ENCODE results near the gene HOXD4.

HOXD4 gene

GRCh38 chr2:176151442-176152287, at the start of gene HOXD4:
Gene HOXD4 (plus strand): TSS chr2:176151550. CDS start chr2:176151634, 84 bp downstream.
- DNase-seq = no peak

DNA sequence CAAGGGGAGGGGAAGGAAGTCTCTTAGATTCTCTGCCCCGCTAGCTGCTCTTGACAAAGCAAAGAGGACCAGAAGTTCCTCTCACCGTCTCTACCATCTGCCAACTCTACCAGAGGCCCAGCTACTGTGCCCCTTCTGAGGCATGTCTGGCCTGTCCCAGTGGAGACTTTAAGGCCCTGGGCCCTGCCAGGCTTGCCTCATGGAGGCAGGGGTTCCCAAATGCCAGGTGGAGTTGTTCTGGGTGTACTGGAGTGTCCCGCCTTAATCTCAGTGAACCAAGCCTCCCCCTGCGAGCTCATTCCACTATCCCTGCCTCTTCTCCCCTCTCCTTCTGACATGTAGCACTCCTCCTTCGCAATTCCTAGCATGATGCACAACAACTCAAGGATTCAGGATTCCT, 49.5 kb upstream of the HOXD4 start:
- no peak for DNase-seq

GRCh38 chr2:176102309-176102866, 49.0 kb upstream of the HOXD4 start:
- DNase-seq = no peak

DNA sequence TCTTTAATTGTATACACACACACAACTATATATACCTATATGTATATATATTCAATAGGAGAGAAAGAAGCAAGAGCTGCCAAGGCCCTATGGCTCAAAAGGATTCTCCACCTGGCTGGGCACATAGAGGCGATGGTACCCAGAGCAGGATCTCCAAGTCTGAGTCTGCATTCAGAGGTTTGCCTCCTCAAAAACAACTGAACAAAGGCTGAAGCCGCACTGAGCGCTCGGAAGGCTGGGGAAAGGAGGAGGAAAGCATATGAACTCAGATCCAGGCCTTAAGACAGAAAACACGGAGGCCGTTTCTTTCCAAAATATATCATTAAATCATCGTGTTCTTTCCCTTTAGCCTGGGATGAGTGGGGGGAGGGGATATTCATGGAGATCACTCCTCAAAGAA, 48.2 kb upstream of the HOXD4 start:
- no peak for DNase-seq

- no peak for DNase-seq
Measured at GRCh38 chr2:176103742-176104315, 47.5 kb upstream of the HOXD4 start.

- no peak for DNase-seq
Measured at GRCh38 chr2:176104316-176105077, 46.9 kb upstream of the HOXD4 start.

DNA sequence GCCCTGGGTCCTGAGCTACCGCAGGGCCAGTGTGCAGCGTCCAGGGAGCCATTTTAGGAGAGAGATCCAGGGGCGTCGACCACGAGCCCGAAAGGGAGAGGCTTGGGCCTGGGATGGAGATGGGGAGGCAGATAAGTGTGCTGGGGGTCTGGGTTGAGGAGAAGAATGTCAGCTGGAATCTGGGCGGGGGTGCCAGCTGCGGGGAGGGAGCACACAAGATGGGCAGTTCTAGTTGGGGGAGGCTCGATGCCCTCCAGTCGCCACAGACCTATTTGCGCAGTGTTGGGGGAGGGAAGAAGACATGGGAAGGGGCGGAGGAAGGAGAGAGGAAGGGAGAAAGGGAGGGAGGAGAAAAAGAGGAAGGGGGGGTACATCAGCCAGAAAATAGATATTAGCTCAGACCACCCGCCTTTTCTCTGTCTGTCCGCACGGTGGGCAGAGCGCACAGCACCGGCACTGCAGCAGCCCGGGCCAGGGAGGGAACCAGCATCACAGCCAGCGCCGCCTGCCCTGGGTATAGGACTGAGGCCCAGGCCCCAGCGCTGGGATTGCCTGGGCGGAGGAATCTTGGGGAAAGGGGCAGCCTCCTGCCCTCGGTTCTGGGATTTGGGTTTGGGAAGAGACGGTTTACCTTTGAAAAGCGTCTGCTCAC, 46.1 kb upstream of the HOXD4 start:
- DNase-seq = no peak

- no peak for DNase-seq
Measured at GRCh38 chr2:176105730-176106580, 45.4 kb upstream of the HOXD4 start.

DNA sequence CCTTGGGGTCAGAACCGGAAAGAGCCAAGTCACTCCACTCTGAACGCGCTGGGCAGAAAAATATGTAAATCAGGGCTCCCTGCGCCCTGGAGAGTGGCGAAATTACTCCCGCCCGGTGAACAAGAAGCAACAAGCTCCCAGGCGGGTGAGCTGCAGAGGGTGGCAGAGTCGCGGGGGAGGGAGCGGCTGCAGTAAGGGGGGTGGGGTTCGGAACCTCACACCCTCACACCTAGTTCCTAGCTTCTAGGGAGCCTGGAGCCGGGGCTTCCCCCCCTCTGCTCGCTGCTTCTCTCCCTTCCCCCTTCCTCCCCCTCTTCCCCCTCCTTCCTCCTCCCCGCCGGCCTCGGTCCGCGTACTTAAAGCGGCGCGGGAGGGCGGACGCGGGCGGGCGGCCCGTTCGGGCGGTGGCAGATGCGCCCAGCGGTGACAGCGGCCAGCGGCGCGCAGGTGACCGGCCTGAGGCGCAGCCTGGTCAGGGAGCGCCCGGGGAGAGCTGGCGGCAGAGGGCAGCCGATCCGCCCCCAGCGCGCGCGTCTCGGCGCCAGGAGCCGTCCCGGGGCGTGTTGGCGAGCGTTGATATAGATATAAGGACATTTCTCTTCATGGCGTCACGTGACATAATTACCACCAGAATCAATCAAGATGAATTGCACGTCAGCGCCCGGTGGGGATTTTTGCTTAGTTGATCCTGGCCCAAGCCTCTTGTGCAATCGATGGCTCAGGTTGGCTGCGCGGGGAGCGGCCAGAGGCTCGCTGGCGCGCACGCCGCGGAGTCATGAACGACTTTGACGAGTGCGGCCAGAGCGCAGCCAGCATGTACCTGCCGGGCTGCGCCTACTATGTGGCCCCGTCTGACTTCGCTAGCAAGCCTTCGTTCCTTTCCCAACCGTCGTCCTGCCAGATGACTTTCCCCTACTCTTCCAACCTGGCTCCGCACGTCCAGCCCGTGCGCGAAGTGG, 44.5 kb upstream of the HOXD4 start, which contains the start of gene HOXD11:
TSS of gene HOXD11 (plus strand) at position 700 of the 959 bp plus-strand sequence. CDS start at position 776, 76 bp downstream.
- DNase-seq = no peak

DNA sequence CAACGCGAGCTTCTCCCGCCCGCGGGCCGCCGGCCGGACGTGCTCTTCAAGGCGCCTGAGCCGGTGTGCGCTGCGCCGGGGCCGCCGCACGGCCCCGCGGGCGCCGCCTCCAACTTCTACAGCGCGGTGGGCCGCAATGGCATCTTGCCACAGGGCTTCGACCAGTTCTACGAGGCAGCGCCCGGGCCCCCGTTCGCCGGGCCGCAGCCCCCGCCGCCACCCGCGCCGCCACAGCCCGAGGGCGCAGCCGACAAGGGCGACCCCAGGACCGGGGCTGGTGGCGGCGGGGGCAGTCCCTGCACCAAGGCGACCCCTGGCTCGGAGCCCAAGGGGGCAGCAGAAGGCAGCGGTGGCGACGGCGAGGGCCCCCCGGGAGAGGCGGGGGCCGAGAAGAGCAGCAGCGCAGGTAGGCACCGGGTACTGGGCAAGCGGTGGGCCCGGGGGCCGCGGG, 43.6 kb upstream of the HOXD4 start:
- DNase-seq = no peak

- no peak for DNase-seq
Measured at GRCh38 chr2:176109192-176109901, 42.0 kb upstream of the HOXD4 start.

DNA sequence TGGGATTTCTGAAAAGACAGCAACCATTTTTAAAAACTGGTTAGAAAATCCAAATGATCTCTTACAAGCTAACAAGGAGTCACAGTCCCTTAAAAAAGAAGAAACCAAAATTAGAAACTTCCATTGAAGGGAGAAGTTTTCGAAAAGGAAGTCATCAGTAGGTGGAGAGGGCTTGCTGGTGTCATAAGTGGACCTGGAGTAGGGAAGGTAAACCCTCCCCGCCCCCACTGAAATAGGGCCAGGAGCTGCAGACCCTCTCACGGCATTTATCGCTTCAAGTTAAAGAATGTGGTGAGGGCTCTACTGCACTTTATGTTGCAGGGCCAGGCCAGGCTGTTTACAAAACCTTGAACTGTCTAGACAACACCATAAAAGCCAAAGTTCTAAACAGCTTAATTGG, 41.4 kb upstream of the HOXD4 start:
- DNase-seq = no peak

GRCh38 chr2:176110415-176111308, 40.7 kb upstream of the HOXD4 start:
- DNase-seq = no peak

DNA sequence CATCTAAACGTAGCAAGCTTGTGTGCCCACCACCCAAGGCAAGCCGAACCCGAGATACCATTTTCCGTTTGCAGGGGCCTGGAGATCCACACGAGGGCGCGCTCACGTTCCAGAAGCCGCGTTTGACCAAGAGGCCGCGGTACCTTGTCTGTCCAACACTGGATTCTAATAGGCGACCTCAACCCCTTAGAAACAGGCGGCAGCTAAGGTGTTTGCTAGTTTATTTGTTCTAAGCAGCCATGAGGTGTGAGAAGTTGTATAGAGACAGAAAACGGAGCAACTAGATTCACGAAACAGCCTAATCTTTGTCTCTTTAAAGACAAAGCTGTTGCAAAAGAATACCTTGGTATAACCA, 40.1 kb upstream of the HOXD4 start:
- DNase-seq = no peak

GRCh38 chr2:176111846-176112374, 39.4 kb upstream of the HOXD4 start:
- DNase-seq = no peak

DNA sequence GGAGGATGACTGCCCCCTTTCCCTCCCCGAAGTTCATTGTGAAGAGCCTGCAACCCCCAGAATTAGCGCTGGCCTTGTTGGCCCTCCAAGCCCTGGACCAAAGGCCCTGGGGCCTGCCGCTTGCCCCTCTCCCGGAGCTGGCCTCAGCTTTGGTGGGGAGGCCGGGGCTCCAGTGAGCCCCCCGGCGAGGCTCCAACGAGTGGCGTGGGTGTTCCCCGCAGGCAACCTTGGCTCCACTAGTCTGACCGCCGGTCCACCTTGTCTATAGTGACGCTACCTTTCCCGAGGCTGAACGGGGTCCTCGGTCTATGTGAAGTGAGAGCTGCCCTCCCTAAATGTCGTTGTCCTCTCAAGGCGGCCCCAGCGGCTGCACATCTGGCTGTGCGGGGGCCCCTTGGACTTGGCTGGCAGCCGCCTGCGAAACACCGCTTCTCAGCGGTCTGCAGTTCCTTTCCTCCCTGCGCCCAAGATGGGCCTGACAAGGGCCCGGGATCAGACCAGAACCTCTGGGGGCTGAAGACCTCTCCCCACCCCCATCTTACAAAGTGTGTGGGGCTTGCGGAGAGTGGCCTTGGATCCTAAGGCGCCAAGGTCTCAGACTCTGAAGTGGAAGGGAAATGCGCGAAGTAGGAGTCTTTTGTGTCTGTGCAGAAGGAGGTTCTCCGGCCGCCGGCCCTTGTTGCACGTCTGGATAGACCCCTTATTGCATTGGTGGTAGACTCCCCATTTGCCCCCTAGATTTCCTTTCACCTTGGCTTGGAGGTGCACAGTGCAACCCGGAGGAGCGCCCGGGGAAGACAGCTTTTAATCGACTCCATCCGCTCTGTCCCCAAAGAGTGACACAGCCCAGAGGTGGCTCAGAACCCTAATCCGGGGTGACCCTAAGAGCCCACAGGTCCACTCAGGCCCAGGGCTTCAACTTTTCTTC, 38.7 kb upstream of the HOXD4 start:
- no peak for DNase-seq

Data from NCI-H187 treated with DMSO at 0.1 percent for 48 hours (cell line).